ENCODE data around the gene PDGFC. TPM values are rescaled to one million over a fixed set of nuclear protein-coding genes. Genes with fewer than 3 reads are reported as not detected.

PDGFC gene
- total and polyA plus RNA-seq, 2 of the 13 experiments (the other 11 are each of a cell fraction or from before 2014, with no cell fraction given): 4.6 to 9.1 TPM

DNA sequence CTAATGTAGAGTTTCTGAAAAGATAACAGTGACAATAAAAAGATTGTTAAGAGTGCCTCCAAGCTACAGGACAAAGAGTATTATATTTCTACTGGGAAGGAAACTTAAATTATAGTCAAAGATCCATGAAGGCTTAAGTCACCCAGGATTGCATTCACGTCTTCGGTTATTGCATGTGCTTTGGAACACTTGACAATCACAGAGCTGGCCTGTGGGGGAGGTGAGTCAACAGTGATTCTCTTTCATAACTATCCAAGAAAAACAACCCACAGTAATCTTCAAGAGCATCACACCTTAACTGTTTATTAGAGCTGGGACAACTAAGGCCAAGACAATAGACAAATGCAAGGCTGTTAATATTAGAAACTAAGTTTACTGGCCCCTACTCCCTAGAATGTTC, 40.3 kb downstream of the PDGFC start:
- Histone ChIP-seq H3K27ac (ENCODE audit: extremely low read length, insufficient read depth, low read length) (no peak overlapping the region), H3K79me2 (ENCODE audit: insufficient read depth, low read length) (peaks cover 3% of the 10 kb centered on the region), H3K9ac (ENCODE audit: insufficient read depth, low read depth, low read length) (no peak overlapping the region), H2AFZ (ENCODE audit: low read length) (no peak overlapping the region), H3K9me3 (ENCODE audit: low read length) (no peaks in the 10 kb centered on the region), H3K27me3 (ENCODE audit: control insufficient read depth in 1 of 2, insufficient read depth in 2 of 2, low read length in 2 of 2) (no peaks in the 10 kb centered on the region), H3K4me3 (replicated peaks in 1 of 3; ENCODE audit: insufficient read depth in 1 of 3, low read depth in 2 of 3, low read length in 3 of 3) (no peak overlapping the region), H3K4me1 (ENCODE audit: insufficient read depth, low read length) (peaks cover 14% of the 10 kb centered on the region), H3K4me2 (ENCODE audit: low read depth, low read length) (peak overlapping the region; percentile 21; the same call in 1 of the 2 replicates), H4K20me1 (ENCODE audit: insufficient read depth, low read length) (no peaks in the 10 kb centered on the region), H3K36me3 (replicated peaks in 1 of 2; ENCODE audit: control insufficient read depth in 1 of 2, insufficient read depth in 2 of 2, low read length in 2 of 2) (no peaks in the 10 kb centered on the region)
- FAIRE-seq (no peak), DNase-seq (ENCODE audit: low spot score) (peak; percentile 70), ATAC-seq (peak; percentile 67; the same call in 2 of the 3 replicates)
- intact Hi-C loops (cut with micrococcal nuclease; ENCODE audit: unreplicated experiment): loop anchor here (1.0 kb wide), 1 partner anchor 11 kb away; no protein-coding TSS in a partner anchor
- no TSS peak for BruUV-seq (replicated peaks)
- ChIA-PET POLR2A (interaction anchor here (0.8 to 1.4 kb wide), 2 partner anchors 10 to 40 kb away, joined by 5 to 13 read pairs; no protein-coding TSS in a partner anchor), CTCF (ENCODE audit: low intra/inter-chr PET ratio, low total read pairs) (no interaction called here)
- 13% methylated on average over 2 of the region's 2 CpGs for WGBS (ENCODE audit: low lambda C conversion rate)
- in situ Hi-C loops (cut with HindIII; ENCODE audit: extremely low pct_ligation_motif_present, low pct_unique_long_range_greater_than_20kb): no loop called here
- TF ChIP-seq, protein P1, sequence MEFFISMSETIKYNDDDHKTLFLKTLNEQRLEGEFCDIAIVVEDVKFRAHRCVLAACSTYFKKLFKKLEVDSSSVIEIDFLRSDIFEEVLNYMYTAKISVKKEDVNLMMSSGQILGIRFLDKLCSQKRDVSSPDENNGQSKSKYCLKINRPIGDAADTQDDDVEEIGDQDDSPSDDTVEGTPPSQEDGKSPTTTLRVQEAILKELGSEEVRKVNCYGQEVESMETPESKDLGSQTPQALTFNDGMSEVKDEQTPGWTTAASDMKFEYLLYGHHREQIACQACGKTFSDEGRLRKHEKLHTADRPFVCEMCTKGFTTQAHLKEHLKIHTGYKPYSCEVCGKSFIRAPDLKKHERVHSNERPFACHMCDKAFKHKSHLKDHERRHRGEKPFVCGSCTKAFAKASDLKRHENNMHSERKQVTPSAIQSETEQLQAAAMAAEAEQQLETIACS (CRISPR knock-in tag; IDR thresholded peaks at IDR 0.05): no peak
- peak; percentile 74 for TF ChIP-seq CEBPG (CRISPR knock-in tag; IDR thresholded peaks at IDR 0.05)
- no peak for TF ChIP-seq ZNF468 (CRISPR knock-in tag; IDR thresholded peaks at IDR 0.05)
- TF ChIP-seq ZNF614 (CRISPR knock-in tag; IDR thresholded peaks at IDR 0.05; ENCODE audit: borderline replicate concordance): no peak
- peak; percentile 72 for TF ChIP-seq FOSL2 (CRISPR knock-in tag; IDR thresholded peaks at IDR 0.05)
- peak; percentile 72 for TF ChIP-seq ARID5B (CRISPR knock-in tag; IDR thresholded peaks at IDR 0.05)
- TF ChIP-seq DMAP1 (CRISPR knock-in tag; IDR thresholded peaks at IDR 0.05): no peak
- TF ChIP-seq MAZ (IDR thresholded peaks at IDR 0.05; ENCODE audit: borderline replicate concordance, low read depth, low read length): no peak
- no peak for TF ChIP-seq MAZ (CRISPR knock-in tag; IDR thresholded peaks at IDR 0.05; ENCODE audit: low read depth)
- no peak for TF ChIP-seq U2AF2 (IDR thresholded peaks at IDR 0.05; ENCODE audit: low read depth, low read length)
- TF ChIP-seq ZNF816 (CRISPR knock-in tag; IDR thresholded peaks at IDR 0.05; ENCODE audit: borderline replicate concordance): no peak
- TF ChIP-seq, protein P2, sequence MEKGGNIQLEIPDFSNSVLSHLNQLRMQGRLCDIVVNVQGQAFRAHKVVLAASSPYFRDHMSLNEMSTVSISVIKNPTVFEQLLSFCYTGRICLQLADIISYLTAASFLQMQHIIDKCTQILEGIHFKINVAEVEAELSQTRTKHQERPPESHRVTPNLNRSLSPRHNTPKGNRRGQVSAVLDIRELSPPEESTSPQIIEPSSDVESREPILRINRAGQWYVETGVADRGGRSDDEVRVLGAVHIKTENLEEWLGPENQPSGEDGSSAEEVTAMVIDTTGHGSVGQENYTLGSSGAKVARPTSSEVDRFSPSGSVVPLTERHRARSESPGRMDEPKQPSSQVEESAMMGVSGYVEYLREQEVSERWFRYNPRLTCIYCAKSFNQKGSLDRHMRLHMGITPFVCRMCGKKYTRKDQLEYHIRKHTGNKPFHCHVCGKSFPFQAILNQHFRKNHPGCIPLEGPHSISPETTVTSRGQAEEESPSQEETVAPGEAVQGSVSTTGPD (CRISPR knock-in tag; IDR thresholded peaks at IDR 0.05): no peak
- TF ChIP-seq ZNF761 (CRISPR knock-in tag; conservative IDR thresholded peaks at IDR 0.05): no peak
- TF ChIP-seq, protein P3, sequence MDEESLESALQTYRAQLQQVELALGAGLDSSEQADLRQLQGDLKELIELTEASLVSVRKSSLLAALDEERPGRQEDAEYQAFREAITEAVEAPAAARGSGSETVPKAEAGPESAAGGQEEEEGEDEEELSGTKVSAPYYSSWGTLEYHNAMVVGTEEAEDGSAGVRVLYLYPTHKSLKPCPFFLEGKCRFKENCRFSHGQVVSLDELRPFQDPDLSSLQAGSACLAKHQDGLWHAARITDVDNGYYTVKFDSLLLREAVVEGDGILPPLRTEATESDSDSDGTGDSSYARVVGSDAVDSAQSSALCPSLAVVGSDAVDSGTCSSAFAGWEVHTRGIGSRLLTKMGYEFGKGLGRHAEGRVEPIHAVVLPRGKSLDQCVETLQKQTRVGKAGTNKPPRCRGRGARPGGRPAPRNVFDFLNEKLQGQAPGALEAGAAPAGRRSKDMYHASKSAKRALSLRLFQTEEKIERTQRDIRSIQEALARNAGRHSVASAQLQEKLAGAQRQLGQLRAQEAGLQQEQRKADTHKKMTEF (CRISPR knock-in tag; IDR thresholded peaks at IDR 0.05): 0 out of 2 replicates have a peak, but pooled peaks have one; percentile 41
- no peak for TF ChIP-seq MIER3 (CRISPR knock-in tag; IDR thresholded peaks at IDR 0.05; ENCODE audit: borderline replicate concordance)
- TF ChIP-seq HMG20A (CRISPR knock-in tag; IDR thresholded peaks at IDR 0.05; ENCODE audit: borderline replicate concordance): peak; percentile 73; the same call in 1 of the 2 replicates
- TF ChIP-seq JUN (CRISPR knock-in tag; IDR thresholded peaks at IDR 0.05): no peak
- TF ChIP-seq WIZ (CRISPR knock-in tag; IDR thresholded peaks at IDR 0.05): no peak
- no peak for TF ChIP-seq HCFC1 (IDR thresholded peaks at IDR 0.05; ENCODE audit: low read depth, low read length)

Measured in HepG2 (cell line).